Left renal cortex interstitium (tissue), 4 donors: ENCODE results near the gene RPTOR. TPM values are rescaled to one million over a fixed set of nuclear protein-coding genes. Genes with fewer than 3 reads are reported as not detected.
"Not testable (repeated sequence)": the region's sequence is repeated elsewhere in the genome, so short reads cannot be mapped to it uniquely, and the experiment has no call there.

Experiments
- DNase-seq, 4 donors: peaks; one replicate each; pipeline ENCODE4 v3.0.0-alpha.2; 2013; ENCODE audit warnings: low read depth in 4 of 4, low spot score in 2 of 4, missing footprints in 1 of 4
- polyA plus RNA-seq, 4 donors: library from polyadenylated mRNA; unstranded; fragments of 120-200 nt; gene quantifications; one replicate each; pipeline ENCODE4 v1.2.1, GENCODE V29; 2013; ENCODE audit not compliant: insufficient read length in 4 of 4

RPTOR gene
- polyA plus RNA-seq, 4 donors = 16.5 to 25.0 (median 19.7) TPM

DNA sequence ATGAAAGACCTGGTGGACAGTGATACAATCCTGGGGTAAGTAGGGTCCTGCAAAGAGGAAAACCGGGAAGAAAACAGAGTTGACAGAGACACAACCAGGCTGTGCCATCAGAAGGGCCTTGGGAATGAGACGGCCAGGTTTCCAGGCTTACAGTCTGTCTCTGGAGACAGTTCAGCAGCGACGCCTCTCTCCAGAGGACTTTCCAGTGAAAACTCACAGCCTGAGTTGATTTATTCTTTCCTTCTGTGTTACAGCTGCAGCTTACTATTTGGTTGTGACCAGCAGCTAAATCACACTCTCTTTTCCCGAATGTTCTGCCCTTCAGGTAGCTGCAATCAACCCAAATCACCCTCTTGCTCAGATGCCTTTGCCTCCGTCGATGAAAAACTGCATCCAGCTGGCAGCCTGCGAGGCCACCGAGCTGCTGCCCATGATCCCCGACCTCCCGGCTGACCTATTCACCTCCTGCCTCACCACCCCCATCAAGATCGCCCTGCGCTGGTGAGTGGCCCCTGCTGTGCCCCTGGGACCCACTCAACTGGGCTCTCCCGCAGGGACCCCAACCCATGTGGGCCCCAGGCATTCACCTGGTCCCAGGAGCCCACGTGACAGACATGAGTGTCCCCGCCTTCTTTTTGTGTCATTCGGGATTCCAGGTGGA is 209.2 kb downstream of the RPTOR start:
- DNase-seq = no peak

DNA sequence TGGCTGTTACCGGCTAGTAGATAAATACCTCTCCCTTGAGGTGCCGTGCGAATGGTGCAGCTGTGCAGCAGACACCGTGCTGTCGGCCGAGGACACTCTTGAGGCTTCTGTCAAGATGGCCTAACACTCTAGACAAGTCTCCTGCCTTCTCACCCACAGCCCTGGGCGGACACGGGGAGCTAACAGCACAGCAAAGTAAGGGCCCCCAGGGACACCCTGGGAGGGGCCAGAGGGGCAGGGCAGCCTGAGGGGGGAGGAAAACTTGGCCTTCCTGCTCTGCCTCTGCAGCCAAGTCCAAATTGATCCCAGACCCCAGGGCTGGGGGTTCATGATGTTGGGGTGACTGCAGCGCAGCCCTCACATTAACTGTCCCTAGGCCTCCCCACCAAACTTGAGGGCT is 210.2 kb downstream of the RPTOR start:
- no peak for DNase-seq

DNA sequence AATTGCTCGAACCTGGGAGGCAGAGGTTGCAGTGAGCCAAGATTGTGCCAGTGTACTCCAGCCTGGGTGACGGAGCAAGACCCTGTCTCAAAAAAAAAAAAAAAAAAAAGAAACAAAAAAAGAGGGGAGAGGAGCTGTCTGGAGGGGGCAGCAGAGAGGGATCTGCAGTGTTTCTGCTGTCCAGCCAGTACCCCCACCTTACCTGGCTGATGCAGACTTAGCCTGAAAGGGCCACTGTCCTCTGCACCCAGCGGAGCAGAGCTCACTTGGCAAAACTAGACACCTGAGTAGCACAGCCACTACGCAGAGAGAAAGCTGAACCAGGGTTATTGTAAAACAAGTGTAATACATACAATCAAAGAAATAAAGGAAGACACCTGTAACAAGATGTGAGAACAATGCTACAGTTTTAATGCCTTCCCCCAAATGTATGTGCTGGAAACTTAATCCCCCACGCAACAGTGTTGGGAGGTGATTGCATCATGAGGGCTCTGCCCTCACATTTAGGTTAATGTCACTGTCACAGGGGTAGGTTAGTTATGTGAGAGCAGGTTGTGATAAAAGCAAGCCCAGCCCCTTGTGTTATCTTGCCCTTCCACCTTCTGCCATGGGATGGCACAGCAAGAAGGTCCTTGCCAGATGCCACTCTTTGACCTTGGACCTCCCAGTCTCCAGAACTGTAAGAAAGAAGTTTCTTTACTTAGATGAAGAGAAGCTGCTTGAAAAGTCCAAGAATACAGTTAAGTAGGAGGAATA is 211.2 kb downstream of the RPTOR start:
- no peak for DNase-seq

DNA sequence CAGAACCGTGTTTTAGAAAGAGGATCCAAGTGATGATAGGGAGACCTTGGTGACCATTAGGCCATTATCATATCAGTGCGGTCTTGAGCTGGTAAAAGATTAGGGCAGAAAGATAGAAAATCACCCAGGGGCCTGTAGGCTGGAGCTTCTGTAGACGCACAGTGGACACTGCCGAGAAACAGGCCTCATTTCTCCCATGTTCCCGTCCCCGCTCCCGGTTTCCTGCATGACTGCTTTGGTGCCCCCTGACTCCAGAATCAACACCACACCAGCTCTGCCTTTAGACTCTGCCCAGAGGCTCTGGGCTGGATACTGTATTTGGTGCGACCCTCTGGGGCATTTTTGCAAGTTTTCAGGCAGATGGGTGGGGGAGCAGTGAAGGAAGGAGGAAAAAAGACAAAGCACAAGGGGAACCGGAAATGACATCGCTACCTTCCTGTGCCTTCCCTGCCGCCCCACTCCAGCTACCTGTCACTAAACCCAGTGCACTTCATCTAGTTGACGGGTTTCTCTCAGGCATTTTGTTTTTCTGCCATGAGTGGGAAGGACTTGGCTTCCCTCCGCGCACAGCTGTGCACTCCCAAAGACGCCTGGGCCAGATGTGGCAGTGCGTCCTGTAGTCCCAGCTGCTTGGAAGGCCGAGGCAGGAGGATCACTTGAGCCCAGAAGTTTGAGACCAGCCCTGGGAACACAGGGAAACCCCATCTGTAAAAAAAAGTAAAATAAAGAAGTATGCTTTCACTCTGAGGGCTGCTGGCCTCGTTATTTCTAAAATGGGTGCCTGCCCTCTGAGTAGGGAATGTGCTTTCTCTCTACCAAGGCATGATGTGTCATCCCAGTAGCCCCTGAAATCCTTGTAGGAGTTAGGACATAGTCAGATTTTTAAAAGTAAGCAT is 214.1 kb downstream of the RPTOR start:
- DNase-seq = no peak

DNA sequence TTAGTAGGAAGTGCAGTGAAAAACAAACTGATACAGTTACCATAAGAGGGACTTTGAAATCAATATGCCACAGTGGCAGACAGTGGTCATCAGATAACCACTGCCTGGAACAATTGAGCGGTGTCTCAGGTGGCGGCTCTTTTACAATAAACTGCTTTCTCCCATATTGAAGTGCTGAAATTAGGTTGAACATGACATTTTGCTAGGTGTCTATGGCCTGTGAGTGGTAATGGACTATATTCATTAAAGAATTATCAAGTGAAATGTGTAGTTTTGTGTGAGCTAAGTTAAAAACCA is 214.7 kb downstream of the RPTOR start:
- DNase-seq = no peak

DNA sequence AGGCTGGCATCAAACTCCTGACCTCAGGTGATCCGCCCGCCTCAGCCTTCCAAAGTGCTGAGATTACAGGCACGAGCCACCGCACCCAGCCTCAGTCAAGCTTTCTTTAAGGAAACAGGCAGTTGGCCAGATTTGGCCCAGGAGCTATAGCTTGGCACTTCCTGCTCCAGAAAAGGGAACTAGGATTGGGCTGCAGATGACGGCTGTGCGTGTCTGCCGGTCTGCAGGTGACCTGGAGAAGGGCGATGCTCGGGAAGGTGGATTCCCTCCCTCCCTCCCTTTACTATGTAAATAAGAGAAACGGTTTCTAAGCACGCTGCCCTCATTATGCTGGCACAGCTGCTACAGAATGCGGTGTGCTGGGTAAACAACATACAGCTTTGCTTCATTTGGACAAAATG is 215.9 kb downstream of the RPTOR start:
- DNase-seq = no peak

DNA sequence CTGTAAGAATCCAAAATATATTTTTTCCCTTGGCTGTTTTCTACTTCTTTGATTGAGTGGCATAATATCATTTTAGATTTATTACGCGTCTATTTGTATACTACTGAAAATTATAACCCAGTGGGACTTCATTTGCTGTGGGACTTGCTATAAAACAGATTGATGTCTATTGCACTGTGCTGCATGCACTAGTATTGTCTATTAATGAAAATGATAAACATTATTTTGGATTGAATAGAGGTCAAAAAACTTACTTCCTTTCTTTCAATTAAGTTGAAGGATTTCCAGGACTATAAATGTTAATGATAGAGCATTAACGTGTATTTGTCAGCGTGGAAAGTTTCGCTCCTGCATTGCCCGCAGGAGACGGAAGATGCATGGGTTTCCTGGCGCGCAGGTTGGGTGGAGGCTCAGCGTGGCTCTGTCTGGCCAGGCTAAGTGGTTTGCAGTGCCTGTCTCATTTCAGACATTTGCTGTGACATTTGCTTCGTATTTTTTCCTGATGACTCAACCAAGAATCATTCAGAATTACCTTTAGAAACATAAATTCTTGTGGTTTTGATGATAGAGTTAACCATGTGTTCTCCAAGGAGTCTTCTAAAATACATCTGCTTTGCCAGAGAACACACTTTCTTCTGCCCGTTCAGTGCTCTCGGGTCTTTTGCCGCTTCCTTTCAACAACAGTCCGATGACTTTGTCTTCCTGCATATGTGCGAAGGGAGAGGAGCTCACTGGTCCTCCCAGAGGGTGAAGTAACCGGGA is 216.7 kb downstream of the RPTOR start:
- DNase-seq = no peak

DNA sequence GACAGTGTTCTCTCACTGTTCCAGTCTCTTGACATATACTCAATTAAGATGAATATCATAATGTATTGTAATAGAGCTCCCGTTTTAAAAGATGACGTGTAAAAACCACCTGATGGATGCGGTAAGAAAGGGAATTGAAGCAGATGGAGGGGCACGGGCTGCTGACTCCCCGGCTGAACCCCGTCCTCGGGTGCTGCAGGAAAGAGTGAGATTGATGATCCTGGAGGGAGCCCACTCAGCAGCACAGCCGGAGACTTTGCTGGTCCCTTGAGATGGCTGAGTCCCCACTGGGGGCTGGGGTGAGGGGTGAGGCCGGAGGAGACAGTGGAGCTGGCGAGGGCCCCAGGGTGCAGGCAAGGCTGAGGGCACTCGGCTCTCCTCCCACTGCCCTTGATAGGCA is 217.4 kb downstream of the RPTOR start:
- no peak for DNase-seq

DNA sequence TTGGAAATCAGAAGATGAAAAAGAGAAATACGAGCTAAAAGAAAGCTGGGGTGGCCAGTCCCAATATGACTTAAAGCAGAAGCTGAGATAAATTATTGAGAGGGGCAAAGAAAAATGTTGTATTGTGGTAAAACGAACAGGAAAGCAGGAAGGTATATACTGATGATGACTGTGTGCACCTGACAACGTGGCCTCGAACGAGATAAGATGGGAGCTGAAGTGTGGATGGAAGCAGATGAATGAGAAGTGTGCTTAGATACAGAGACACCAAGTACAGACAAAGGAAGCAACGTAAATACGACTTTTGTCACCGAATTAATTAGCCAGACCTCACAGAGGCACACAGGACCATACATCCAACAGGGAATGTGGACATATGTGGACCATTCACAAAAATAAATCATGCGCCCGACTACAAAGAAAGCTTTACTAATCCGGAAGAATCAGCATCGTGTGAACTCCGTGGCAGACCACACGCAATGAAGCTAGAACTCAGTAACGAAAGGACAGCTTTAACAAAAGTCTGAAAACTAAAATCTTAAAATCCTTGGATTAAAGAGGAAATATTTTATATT is 218.7 kb downstream of the RPTOR start:
- no peak for DNase-seq

DNA sequence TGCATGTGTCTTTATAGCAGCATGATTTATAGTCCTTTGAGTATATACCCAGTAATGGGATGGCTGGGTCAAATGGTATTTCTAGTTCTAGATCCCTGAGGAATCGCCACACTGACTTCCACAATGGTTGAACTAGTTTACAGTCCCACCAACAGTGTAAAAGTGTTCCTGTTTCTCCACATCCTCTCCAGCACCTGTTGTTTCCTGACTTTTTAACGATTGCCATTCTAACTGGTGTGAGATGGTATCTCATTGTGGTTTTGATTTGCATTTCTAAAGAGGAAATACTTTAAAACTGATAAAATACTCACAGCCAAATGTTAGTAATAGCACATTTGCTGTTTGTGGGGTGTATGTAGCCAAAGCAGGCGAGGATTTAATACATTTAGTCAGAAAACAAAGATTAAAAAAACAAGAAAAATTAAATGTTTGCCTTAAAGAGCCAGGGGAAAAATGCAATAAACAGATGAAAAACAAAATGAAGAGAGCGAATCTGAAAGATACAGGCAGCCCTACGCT is 220.0 kb downstream of the RPTOR start:
- not testable (repeated sequence) for DNase-seq

DNA sequence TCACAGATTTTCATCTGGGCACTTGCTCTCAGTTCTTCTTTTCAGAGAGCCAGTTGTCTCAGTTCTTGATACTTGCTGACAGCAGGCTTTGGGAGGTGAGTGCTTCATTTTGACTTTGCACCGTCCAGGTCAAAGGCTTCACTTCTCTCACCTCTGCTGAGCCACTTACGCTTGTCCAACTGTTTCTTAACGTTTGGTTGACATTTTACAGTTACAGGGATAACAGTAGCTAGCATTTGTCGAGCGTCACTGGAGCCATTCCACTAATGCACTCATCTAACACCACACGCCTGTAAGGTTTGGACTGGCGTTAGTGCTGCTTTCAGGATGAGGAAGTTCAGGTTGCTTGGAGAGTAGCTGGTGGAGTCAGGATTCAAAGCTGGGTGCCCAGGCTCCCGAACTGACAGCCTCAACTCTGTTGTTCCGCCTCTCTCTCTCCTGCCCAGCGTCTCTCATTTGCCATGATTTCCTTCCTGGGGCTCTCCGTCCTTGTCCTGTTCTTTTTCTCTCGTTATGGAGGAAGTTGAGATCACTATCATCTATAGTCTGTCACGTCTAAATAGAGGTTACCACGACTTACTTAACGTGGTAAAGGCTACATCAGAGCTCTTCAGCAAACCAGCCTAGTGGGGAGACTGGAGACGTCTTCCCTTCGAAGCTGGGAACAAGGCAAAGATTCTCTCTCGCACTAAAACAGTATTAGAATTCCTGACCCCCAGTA is 220.8 kb downstream of the RPTOR start:
- DNase-seq = no peak

DNA sequence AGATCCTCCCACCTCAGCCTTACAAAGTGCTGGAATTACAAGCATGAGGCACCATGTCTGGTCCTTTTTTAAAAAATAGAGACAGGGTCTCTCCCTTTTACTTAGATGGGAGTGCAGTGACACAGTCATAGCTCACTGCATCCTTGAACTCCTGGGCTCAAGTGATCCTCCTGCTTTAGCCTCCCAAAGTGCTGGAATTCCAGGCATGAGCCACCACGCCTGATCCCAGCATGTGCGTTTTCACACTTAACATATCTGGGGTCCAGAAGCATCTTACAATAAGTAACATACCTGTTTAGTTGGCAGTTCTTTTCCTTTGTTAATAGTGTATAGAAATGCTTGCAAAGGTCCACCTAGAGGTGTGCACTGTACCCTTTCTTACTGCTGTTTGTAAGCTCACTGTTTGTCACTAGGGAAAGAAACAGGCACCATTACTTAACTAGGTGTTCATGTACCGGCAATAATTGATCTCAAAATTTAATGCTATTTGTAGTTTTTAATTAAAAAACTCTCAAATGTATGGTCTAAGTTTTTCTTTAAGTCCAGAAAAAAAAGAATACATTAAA is 221.7 kb downstream of the RPTOR start:
- DNase-seq = no peak

DNA sequence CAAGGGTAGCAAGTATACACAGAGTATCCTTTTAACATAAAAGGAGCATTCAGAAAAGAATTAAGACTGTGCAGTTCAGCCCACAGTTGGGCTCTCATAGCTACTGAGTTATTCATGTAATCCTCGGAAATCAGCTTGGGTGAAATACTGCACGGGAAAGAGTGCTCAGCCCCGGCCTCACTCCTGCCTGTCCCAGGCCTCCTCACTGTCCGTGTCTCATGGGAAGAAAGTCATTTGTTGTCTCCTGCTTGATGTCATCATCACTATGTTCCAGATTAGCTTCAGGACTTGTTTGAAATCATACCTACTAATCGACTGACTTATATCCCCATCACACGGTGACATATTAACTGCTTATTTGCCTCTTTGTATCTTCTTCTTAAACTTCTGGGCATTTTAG is 223.8 kb downstream of the RPTOR start:
- DNase-seq = no peak

DNA sequence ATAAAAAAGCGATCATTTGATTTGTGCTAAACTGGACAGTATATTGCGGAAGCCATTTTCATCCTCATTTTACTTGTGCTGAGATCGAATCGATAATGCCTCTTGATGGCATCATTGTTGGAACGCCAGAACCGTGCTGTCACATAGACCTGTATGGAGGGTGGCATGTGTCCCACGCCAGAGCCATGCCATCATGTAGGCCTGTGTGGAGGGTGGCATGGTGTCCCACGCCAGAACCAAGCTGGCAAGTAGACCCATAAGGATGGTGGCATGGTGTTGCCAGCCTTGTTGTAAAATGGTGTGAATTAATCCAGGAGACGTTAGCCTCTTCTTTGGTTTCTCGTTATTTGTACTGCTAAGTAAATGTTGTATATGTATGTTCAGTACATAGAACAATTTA is 224.3 kb downstream of the RPTOR start:
- DNase-seq = no peak

DNA sequence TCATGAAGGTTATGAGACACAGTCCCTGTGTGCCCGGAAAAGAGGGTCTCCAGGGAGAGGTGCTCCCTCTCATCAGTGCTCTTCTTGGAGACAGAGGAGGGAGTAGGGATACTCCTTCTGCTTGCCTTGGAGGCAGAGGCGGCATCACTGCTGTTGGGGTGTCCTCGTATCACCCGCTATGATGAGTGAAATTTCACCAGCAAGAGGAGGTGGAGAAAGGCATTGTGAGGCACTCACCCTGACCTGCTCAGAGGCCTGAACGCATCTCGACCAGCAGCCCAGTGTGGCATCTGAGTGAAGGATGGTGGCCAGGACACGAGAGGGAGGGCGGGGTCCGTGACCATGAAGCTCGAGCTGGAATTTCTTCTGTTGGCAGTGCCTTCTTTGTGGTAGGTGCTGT is 224.9 kb downstream of the RPTOR start:
- no peak for DNase-seq

DNA sequence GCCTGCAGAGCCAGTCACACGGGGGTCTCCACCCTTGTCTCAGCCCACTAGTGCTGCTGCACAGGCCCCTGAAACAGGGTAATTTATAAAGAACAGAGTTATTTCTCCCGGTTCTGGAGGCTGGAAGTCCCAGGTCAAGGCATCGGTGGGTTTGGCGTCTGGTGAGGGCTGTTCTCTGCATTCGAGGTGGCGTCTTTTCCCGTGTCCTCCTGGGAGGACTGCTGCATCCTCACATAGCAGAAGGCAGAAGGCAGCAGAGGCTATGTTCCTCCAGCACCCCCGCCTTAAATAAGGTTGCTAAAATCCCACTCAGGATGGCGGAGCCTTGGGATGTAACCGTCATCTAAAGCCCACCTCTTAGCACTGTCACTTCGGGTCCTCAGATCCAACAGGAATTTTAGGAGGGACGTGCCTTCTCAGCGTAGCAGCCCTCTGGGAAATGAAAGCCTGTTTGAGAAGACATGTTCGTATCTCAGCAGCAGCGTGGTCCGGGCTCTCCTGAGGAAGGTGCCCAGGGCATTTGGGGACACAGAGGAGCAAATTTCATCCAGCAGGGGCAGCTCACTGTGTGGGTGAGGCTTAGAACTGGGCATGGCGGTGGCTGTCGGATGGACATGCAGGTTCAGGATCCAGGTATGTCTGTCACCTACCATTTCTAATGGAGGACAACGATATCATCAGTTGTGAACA is 225.4 kb downstream of the RPTOR start:
- no peak for DNase-seq

DNA sequence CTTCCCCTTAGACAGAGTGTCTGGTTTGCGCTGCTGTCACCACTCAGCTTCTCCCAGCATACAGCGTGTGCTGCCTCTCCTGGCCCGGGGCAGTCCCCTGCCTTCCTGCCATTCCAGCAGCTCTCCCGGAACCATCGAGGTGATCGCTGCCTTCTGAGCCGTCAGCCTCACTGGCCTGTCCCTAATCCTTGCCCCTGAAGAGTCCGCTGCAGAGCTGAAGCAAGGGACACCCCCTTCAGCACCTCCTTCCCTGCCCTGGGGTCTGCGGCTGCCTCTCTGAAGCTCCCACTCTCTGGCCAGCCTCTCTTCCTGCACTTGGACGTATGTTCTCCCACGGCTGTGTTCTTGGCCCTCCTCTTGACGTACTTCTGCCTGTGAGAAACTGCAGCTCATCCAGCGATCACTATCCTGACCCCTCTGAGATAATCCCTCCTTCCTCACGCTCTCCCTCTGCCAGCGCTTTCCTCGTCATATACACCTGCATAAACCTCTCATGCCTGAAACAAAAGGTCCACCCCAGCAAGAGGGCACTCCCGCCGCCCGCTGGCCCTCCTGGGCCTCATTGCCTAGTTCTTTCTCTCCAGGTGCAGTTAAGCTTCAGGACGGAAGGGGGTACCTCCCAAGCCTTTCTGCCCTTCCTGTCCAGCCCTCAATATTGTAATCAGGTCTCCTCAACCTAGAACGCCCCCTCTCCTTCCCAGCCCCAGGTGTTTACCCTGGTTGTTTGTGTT is 226.4 kb downstream of the RPTOR start:
- DNase-seq = no peak

DNA sequence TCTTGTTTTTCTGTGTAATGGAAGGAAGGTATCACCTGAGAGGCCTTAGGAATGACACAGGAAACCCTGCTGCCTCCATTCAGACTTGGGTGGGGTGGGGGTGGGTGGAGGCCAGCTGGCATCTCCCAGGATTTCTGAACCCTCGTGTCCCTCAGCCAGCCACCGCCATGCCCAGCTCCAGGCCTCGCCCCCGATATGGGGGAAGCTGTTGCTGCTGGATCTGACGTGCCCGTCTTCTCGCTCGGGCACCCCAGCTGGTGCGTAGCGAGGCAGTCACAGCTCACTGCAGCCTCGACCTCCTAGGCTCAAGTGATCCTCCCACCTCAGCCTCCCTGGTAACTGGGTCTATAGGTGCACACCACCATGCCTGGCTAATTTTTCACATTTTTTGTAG is 227.0 kb downstream of the RPTOR start:
- DNase-seq = no peak
